HepG2 (cell line): ENCODE results near the gene FYB1. TPM values are rescaled to one million over a fixed set of nuclear protein-coding genes. Genes with fewer than 3 reads are reported as not detected.

ENCODE experiments used
- ATAC-seq: fragments of 200-7000 bp; cut with Tn5 transposase; 3 replicates; pipeline ENCODE4 v1.9.1; 2020; ENCODE audit warnings: mild to moderate bottlenecking, moderate library complexity
- BruUV-seq: library from RNA; stranded (reverse); fragments of 400-500 nt; replicated peaks from 2 replicates; lab custom pipeline; 2021; lab: Mats Ljungman, UMichigan
- CTCF ChIA-PET: fragments of 300-600 bp; formaldehyde crosslinking; extraction: SDS; loops from one replicate; lab custom pipeline; 2021; ENCODE audit warnings: low total read pairs, inconsistent platforms, low intra/inter-chr PET ratio; lab: Yijun Ruan, JAX
- POLR2A ChIA-PET: fragments of 350-600 bp; sonication (Branson Sonifier 250); formaldehyde crosslinking; loops from one replicate; lab custom pipeline; 2020; ENCODE audit warnings: antibody characterized with exemption, inconsistent platforms; lab: Yijun Ruan, JAX
- DNase-seq: peaks from one replicate; pipeline ENCODE4 v3.0.0-alpha.2; 2015; ENCODE audit warnings: low spot score
- FAIRE-seq: peaks from 3 replicates; lab custom pipeline; 2011; peaks lifted over from hg19 to GRCh38; lab: Jason Lieb, UNC
- H2AFZ ChIP-seq: one replicate; pipeline ENCODE4 v1.6.1; 2011; ENCODE audit warnings: low read length, inconsistent platforms
- H3K27ac ChIP-seq: fragments of 300-600 bp; 3 replicates; pipeline ENCODE4 v1.8.0; 2011; ENCODE audit warnings: mixed run types, mild to moderate bottlenecking, mixed read lengths, low read length, inconsistent platforms; ENCODE audit not compliant: insufficient read depth; ENCODE audit errors: extremely low read length
- H3K27me3 ChIP-seq, 2 experiments: fragments of 200-600 bp in 1 of 2; 2 replicates in 1 of 2; 3 replicates in 1 of 2; pipeline versions ENCODE4 v1.6.0 to v1.8.0; 2011; ENCODE audit warnings: low read length in 2 of 2, mild to moderate bottlenecking in 2 of 2, moderate library complexity in 2 of 2, inconsistent platforms in 1 of 2; ENCODE audit not compliant: insufficient read depth in 2 of 2, control insufficient read depth in 1 of 2
- H3K36me3 ChIP-seq, 2 experiments: fragments of 200-600 bp in 1 of 2; replicated peaks in 1 of 2; 2 replicates in 1 of 2; 3 replicates in 1 of 2; pipeline versions ENCODE4 v1.5.1 to v1.8.0; 2011; ENCODE audit warnings: low read length in 2 of 2, inconsistent platforms in 1 of 2; ENCODE audit not compliant: insufficient read depth in 2 of 2, control insufficient read depth in 1 of 2
- H3K4me1 ChIP-seq: 2 replicates; pipeline ENCODE4 v1.5.1; 2012; ENCODE audit warnings: low read length, inconsistent platforms; ENCODE audit not compliant: insufficient read depth
- H3K4me2 ChIP-seq: 2 replicates; pipeline ENCODE4 v1.6.0; 2011; ENCODE audit warnings: low read depth, low read length, inconsistent platforms
- H3K4me3 ChIP-seq, 3 experiments: fragments of 200-600 bp in 1 of 3; sonication (generic), shearing (Covaris generic) in 1 of 3; replicated peaks in 1 of 3; 2 replicates each; pipeline ENCODE4 v1.5.1; 2011 to 2016; ENCODE audit warnings: low read length in 3 of 3, inconsistent platforms in 2 of 3, low read depth in 2 of 3, mild to moderate bottlenecking in 2 of 3, control low read depth in 1 of 3, mixed read lengths in 1 of 3; ENCODE audit not compliant: insufficient read depth in 1 of 3
- H3K79me2 ChIP-seq: one replicate; pipeline ENCODE4 v1.6.1; 2011; ENCODE audit warnings: low read length, inconsistent platforms; ENCODE audit not compliant: insufficient read depth
- H3K9ac ChIP-seq: 2 replicates; pipeline ENCODE4 v1.6.0; 2011; ENCODE audit warnings: mild to moderate bottlenecking, low read depth, low read length, inconsistent platforms; ENCODE audit not compliant: insufficient read depth
- H3K9me3 ChIP-seq: 2 replicates; pipeline ENCODE4 v1.5.1; 2012; ENCODE audit warnings: mild to moderate bottlenecking, low read length
- H4K20me1 ChIP-seq: 2 replicates; pipeline ENCODE4 v1.6.0; 2011; ENCODE audit warnings: inconsistent platforms, mild to moderate bottlenecking, low read length, moderate library complexity; ENCODE audit not compliant: insufficient read depth
- FOXA1 ChIP-seq, 2 experiments: fragments of 450-650 bp in 1 of 2; sonication (generic) in 1 of 2; formaldehyde crosslinking in 1 of 2; IDR thresholded peaks; 2 replicates each; pipeline versions ENCODE4 v1.4.0 to v1.6.1; 2016 to 2020; ENCODE audit warnings: missing genetic modification reagents in 1 of 2
- GPBP1L1 ChIP-seq: sonication (generic); formaldehyde crosslinking; IDR thresholded peaks from 2 replicates; pipeline ENCODE4 v1.5.0; 2020; ENCODE audit warnings: mild to moderate bottlenecking, missing genetic modification reagents
- JUN ChIP-seq: sonication (generic); formaldehyde crosslinking; IDR thresholded peaks from 2 replicates; pipeline ENCODE4 v1.4.0; 2020; ENCODE audit warnings: mild to moderate bottlenecking, missing genetic modification reagents
- NR2C2 ChIP-seq: sonication (generic); formaldehyde crosslinking; IDR thresholded peaks from 2 replicates; pipeline ENCODE4 v1.4.0; 2020; ENCODE audit warnings: missing genetic modification reagents, mild to moderate bottlenecking, moderate library complexity, borderline replicate concordance
- PLSCR1 ChIP-seq: sonication (generic); formaldehyde crosslinking; IDR thresholded peaks from 2 replicates; pipeline ENCODE4 v1.5.0; 2020; ENCODE audit warnings: missing genetic modification reagents, mild to moderate bottlenecking, borderline replicate concordance
- POLR2AphosphoS2 ChIP-seq: IDR thresholded peaks from 2 replicates; pipeline ENCODE4 v1.6.1; 2011; ENCODE audit warnings: low read depth, low read length, improper control_type of control experiment
- RBFOX2 ChIP-seq: fragments of 200-400 bp; formaldehyde crosslinking; IDR thresholded peaks from 2 replicates; pipeline ENCODE4 v1.6.1; 2017; ENCODE audit warnings: low read depth, mild to moderate bottlenecking, low read length
- STAT6 ChIP-seq: sonication (generic); formaldehyde crosslinking; IDR thresholded peaks from 2 replicates; pipeline ENCODE4 v1.4.0; 2020; ENCODE audit warnings: missing genetic modification reagents, mild to moderate bottlenecking, borderline replicate concordance
- TGIF2 ChIP-seq: IDR thresholded peaks from 2 replicates; pipeline ENCODE4 v1.6.1; 2016; ENCODE audit warnings: control low read depth, missing compliant biosample characterization
- ZNF142 ChIP-seq: sonication (generic); formaldehyde crosslinking; IDR thresholded peaks from 2 replicates; pipeline ENCODE4 v1.4.0; 2020; ENCODE audit warnings: missing genetic modification reagents
- ZNF225 ChIP-seq: sonication (generic); formaldehyde crosslinking; IDR thresholded peaks from 2 replicates; pipeline ENCODE4 v1.4.0; 2020; ENCODE audit warnings: mild to moderate bottlenecking, missing genetic modification reagents
- ZNF414 ChIP-seq: sonication (generic); formaldehyde crosslinking; IDR thresholded peaks from 2 replicates; pipeline ENCODE4 v1.5.0; 2020; ENCODE audit warnings: missing genetic modification reagents
- ZNF781 ChIP-seq: sonication (generic); formaldehyde crosslinking; IDR thresholded peaks from 2 replicates; pipeline ENCODE4 v1.5.1; 2020; ENCODE audit warnings: borderline replicate concordance, mild to moderate bottlenecking, missing genetic modification reagents; ENCODE audit errors: not compliant biosample characterization
- WGBS: methylation state at CpG from one replicate; pipeline ENCODE4 v1.1.6; 2017; ENCODE audit warnings: low lambda C conversion rate; 5-methylcytosine and 5-hydroxymethylcytosine counted together
- in situ Hi-C: cut with HindIII; loops from 2 replicates; pipeline ENCODE4 v1.10.0; 2017; ENCODE audit warnings: low pct_unique_long_range_greater_than_20kb; ENCODE audit not compliant: extremely low pct_ligation_motif_present
- intact Hi-C: fragments of 100-400 bp; cut with micrococcal nuclease; formaldehyde crosslinking; loops from one replicate; pipeline ENCODE4 v1.10.0; 2022; ENCODE audit not compliant: unreplicated experiment
- polyA plus RNA-seq, 8 experiments: library from polyadenylated mRNA; depleted of rRNA in 3 of 8; stranded (reverse) in 7 of 8; unstranded in 1 of 8; fragments of >200 nt; fragmentation: Illumina TruSeq in 4 of 8; extraction: Trizol in 4 of 8; gene quantifications; 2 replicates each; pipeline versions ENCODE4 v1.2.1 to v1.2.3, GENCODE V29; 2011 to 2016; ENCODE audit warnings: low read depth in 4 of 8, missing spikeins in 1 of 8, mixed read lengths in 1 of 8; ENCODE audit not compliant: insufficient read depth in 1 of 8
- total RNA-seq, 5 experiments: library from RNA; depleted of rRNA; stranded (reverse); fragments of >200 nt; fragmentation: Illumina TruSeq; extraction: Trizol; gene quantifications; 2 replicates each; pipeline ENCODE4 v1.2.3, GENCODE V29; 2016; ENCODE audit warnings: low read depth in 1 of 5

The FYB1 gene
- total and polyA plus RNA-seq, 2 of the 13 experiments (the other 11 are each of a cell fraction or from before 2014, with no cell fraction given), result 0.03 TPM; not detected in 1

GRCh38 chr5:39172593-39172992 is 46.8 kb downstream of the FYB1 start:
- Histone ChIP-seq H3K4me2 (no peak overlapping the region), H3K36me3 (no peaks in the 10 kb centered on the region), H3K9ac (no peak overlapping the region), H3K4me1 (no peaks in the 10 kb centered on the region), H3K27ac (no peak overlapping the region), H4K20me1 (no peaks in the 10 kb centered on the region), H3K4me3 (no peak overlapping the region), H3K9me3 (no peaks in the 10 kb centered on the region), H3K27me3 (no peaks in the 10 kb centered on the region), H3K79me2 (no peaks in the 10 kb centered on the region), H2AFZ (no peak overlapping the region)
- FAIRE-seq, result no peak
- ATAC-seq, result no peak
- DNase-seq, result no peak
- WGBS, result 48% methylated on average over 2 of the region's 2 CpGs
- in situ Hi-C loops (no loop called here), intact Hi-C loops (no loop called here)
- ChIA-PET POLR2A (no interaction called here), CTCF (no interaction called here)
- no TSS peak for BruUV-seq
- TF ChIP-seq TGIF2 (CRISPR knock-in tag), result no peak
- no peak for TF ChIP-seq PLSCR1 (CRISPR knock-in tag)
- TF ChIP-seq NR2C2 (CRISPR knock-in tag), result no peak
- no peak for TF ChIP-seq STAT6 (CRISPR knock-in tag)
- TF ChIP-seq RBFOX2, result no peak
- TF ChIP-seq ZNF781 (CRISPR knock-in tag), result no peak
- no peak for TF ChIP-seq ZNF414
- TF ChIP-seq FOXA1 (IDR thresholded peaks at IDR 0.05), result no peak
- TF ChIP-seq FOXA1 (CRISPR knock-in tag; IDR thresholded peaks at IDR 0.05), result no peak
- no peak for TF ChIP-seq POLR2AphosphoS2
- no peak for TF ChIP-seq ZNF225 (CRISPR knock-in tag)
- TF ChIP-seq JUN, result no peak
- TF ChIP-seq ZNF142, result no peak
- TF ChIP-seq GPBP1L1, result no peak
